Measurements from ENCODE around the gene TMTC1.
"Not testable (repeated sequence)": the region's sequence is repeated elsewhere in the genome, so short reads cannot be mapped to it uniquely, and the experiment has no call there.

Gene TMTC1

DNA sequence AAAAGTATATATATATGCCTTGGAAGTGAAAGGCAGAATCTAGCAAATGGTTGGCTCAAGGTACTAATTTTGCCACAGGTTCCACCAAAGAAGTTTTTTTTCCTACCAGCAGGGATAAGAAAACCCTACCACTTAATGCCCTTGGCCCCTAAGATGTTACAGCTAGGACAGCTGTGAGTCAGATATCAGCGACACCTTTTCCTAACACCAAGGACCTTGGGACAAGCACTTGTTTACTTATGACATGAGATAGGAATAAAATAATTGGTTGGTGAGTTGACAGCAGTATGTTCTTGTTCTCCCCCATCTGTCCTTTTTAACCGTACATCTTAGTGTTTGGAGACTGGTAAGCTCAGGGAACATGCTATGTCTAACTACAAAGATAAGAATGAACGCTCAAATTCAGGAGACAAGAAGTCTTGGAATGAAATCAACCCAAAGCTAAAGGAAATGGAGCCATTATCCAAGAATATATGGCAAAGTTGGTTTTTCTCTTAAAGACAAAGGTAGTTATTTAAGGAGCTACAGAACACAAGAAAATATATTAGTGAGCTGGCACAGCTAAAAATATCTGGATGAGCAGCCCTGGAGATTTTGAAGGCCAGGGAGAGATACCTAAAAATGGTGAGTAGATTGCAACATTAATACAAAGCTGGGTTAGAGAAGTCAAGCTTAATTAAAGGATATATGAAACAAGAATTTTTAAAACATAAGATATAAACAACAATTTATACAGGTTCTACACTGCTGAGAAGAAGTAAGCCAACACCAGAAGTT, 126.8 kb downstream of the TMTC1 start:
- FAIRE-seq, result no peak

DNA sequence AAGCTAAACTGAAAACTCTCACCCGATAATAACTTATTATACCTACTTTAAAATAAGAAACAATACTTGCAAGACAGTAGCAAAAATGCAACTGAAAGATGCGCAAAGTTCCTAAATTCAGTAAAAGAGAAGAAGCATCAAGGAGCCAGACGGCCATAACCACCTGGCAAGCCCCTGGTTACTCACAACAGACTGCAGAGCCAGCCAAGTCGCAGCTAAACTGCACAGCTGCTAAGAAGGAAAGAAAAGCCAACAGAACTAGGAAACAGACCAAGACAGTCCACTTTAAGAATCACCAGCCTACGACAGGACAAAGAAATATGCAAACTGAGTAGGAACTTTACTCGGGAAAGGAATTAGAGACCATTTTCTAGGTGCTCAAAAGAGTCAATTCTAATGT, 127.9 kb downstream of the TMTC1 start:
- FAIRE-seq, result no peak

DNA sequence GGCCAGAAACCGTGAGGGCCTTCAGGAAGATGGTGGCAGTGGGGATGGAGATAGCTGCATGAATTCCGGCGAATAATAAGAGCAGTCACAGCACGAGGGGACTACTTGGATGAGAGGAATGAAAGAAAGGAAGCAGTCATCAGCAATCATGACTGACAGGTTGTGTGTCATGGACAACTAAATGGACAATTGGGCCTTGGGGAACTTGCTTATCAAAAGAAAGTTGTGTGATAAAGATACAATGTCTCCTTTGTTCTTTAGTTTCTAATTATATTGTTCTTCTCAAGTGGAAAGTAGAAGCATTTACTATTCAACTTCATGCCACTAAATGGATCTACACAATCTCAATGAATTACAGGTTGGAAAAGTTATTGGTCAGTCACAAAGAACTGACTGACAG, 130.5 kb downstream of the TMTC1 start:
- FAIRE-seq, result no peak

DNA sequence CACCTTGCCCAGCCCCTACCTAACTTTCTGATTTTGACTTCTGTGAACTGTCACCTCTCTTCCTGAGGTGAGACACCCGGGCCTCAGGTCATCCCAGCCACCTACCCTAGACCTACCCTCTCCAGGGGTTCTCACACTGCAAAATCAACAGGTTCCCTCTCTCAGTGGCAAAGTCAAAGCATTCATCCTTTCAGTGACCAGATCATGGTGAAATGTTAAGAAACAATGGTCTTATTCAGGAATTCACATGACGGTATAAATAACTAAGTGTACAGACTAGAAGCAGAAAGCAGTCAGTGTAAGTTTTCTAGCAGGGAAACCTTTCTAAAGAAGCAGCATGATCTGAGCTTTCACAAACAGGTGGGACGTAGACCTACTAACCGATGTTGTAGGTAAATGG, 133.4 kb downstream of the TMTC1 start:
- no peak for FAIRE-seq

DNA sequence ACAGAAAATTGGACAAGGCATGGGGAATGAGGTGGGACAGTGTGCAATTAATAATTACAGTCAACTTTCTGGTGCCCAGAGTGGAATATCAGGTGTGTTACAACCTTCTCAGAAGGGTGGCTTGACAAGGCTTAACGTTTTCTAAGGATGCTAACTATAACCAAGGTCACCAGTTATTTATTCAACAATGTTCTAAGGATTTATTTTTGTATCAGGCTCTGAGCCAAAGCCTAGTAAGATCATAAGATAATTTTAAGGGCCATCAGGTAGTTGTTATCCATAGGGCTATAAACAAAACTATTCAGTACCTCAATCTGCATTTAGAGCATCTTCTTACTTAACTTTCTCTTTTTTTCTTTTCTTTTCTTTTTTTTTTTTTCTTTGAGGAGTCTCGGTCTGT, 134.0 kb downstream of the TMTC1 start:
- no peak for FAIRE-seq

DNA sequence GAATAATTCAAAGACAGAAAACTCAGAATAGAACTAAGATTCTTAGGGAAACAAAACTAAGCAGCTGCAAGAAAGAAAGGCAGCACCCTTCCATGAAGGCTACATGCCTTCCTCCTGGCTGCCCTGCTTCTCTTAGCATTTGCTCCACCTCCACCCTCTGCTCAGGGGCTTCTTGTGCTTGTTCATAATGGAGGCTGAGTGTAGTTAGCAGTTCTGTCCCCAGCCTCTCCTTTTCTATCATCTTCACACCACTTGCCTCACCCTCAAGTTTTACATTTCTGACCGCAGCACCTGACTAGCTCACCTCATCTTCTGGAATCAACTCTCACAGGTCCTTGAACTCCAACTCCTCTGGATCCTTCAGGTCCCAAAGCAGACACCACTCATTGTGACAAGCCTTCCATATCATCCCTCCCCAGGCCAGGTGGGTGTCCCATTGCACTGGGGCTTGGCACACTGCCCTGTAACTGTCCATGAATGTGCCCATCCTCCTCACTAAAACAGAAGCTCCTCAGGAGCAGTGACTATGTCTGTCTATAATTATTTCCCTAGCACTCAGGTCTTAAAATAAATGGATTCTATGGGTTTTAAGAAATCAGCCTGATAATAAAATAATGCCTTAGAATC, 139.1 kb downstream of the TMTC1 start:
- no peak for FAIRE-seq

DNA sequence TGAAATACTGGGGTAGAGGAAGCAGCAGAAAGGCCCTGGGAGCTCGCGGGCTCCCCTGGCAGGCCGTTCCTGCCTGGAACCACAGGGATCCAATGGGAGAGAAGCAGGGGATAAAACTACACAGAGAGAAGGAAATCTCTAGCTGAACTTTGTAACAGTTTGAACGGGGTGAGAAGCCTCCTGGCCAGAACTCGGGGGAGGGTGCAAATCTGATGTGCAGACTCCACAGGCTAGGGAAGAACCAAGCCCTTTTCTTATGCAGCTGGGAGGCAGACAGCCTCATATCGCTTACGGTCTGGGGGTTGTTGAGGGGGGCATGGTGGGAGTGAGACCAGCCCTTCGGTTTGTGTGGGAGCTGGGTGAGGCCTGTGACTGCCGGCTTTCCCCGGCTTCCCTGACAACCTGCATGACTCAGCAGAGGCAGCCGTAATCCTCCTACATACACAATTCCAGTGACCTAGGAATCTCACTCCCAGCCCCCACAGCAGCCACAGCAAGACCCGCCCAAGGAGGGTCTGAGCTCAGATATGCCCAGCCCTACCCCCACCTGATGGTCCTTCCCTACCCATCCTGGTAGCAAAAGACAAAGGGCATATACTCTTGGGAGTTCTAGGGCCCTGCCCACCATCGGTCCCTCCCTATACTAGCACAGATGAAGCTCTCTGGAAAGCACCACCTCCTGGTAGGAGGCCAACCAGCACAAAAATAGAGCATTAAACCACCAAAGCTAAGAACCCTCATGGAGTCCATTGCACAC, 143.0 kb downstream of the TMTC1 start:
- no peak for FAIRE-seq

DNA sequence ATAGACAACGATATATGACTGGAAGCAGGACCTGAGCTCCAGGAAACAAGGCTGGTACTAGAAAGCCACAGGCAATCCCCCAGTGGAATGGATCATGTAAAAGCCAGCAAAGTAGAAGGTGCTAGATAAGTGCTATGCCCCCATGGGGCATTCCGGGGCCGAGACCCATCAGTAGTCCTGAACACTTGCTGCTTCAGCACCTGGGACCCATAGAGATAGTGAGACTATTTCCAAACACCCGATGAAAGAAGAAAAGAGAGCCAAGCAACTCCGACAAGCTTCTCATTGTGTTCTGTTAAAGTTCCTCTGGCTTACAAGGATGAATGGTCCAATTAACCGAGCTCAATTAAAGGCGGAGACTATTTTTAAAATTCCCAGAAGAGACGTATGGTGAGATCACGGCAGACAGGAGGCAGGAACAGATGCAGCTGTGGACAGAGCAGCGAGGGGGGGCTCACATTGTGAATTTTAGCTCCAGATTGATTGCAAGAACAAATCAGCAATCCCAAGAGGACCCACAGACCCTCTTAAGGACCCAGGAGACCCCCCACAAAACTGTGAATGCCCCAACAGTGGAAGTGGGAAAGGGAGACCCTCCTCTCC, 143.7 kb downstream of the TMTC1 start:
- FAIRE-seq, result no peak

DNA sequence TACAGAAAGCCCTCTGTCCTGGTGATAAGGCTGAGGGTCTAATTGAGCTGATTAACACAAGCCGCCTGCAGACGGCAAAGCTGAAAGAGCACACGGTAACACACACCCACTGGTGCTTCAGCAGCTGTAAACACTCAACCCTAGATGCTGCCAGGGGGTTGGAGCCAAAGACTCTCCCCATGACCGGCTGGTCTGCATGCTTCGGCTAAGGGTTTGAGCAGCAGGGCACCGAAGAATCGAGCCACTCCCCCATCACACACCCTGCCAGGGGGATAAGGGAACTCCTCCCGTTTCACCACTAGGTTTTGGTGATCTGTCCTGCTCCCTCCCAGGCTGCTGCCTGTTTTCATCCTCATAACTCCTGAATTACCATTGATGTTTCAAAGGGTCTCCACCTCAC, 145.2 kb downstream of the TMTC1 start:
- no peak for FAIRE-seq

DNA sequence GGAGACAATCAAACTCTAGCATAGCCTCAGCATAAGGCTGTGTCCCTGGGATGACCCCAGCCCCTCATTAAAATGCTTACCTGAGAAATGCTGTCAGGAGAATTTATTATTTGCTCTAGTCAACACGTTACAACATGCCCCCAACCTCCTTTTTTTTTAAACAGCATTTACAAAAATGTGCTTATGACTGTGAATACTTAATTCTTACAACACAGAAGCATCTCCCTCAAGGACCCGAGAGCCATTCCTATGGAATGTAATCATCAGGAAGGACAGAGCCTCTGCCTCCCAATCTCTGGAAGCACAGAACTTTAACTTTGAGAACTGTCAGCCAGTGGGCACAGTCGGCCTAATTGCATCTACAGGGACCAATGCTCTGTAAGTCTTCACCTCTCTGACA, 149.7 kb downstream of the TMTC1 start:
- no peak for FAIRE-seq

DNA sequence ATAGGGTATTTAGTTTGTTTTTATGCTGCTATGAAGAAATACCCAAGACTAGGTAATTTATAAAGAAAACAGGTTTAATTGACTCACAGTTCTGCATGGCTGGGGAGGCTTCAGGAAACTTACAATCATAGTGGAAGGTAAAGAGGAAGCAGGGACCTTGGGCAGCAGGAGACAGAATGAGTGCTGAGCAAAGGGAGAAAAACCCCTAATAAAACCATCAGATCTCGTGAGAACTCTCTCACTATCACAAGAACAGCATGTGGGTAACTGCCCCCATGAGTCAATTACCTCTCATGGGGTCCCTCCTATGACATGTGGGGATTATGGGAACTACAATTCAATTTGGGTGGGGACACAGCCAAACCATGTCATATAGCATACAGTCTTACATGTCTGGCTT, 153.6 kb downstream of the TMTC1 start:
- FAIRE-seq, result not testable (repeated sequence)

DNA sequence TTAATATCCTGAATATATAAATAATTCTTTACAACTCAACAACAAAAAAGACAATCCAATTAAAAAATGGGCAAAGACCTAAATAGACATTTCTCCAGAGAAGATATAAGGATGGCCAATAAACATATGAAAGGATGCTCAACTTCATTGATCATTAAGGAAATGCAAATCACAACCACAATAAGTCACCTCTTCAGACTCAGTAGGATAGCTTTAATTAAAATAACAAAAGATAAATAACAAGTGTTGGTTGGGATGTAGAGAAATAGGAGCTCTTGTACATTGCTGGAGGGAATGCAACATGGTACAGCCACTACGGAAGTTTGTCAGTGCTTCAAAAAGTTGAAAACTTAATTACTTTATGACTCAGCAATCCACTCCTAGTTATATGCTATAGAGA, 156.5 kb downstream of the TMTC1 start:
- FAIRE-seq, result no peak

DNA sequence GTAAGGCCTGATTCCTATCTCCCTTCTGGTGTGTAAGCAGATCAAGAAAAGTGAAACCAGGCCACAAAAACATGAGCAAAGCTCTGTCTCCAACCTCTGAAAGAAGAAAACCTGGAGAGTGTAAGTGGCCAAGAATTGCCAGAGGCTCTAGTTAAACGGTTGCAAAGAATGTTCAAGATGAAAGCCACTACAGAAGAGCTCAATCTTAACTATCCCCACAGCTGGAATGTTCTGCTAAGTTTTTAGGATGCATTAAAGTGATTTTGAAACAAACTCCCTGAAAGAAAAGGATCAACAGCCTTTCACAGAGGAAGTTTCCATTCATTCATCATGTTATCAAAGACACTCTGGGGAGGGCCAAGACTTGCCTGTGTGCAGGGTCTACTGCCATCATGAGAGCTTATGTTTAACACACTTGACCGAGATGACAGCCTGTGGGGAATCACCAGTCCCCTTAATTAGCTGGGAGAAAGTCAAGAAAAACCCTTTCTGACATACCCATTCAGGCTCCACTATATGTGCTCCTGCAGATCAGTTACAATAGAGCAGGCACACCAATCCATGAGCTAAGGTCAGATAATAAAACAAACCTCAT, 158.3 kb downstream of the TMTC1 start:
- FAIRE-seq, result no peak

DNA sequence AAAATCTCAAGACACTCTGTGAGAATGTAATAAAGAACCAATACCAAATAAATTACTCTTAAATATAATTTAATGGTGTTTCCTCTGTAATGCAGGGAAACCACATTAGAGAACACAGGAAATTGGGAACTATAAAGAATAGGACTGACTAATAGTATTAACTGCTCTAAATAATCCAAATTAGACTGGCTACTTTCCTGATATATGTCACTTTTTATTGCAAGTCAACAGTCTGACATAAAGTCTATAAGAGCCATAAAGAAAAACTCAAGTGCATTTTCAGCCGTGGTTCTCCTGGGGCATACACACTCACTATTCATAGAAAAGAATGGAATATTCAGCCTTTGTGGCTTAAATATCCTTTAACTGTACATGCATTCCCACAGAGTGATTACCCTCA, 161.5 kb downstream of the TMTC1 start:
- no peak for FAIRE-seq

DNA sequence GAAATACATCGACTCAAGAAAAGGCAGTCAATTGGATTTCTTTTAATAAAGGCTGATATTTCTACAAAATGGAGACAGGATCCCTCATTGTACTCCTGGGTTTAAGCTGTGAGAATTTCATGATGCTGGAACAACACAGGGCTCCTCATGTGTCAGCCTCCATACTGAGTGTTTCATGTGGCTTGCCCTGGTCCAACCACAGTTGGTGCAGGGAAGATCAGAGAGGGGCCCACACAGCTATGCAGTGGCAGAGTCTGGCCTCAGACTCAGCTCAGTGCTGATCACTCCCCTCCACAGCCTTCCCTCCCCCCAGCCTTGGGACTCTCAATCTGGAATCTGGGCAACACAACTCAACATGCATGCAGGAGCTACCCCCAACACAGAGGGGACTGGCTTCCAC, 163.7 kb downstream of the TMTC1 start:
- no peak for FAIRE-seq

DNA sequence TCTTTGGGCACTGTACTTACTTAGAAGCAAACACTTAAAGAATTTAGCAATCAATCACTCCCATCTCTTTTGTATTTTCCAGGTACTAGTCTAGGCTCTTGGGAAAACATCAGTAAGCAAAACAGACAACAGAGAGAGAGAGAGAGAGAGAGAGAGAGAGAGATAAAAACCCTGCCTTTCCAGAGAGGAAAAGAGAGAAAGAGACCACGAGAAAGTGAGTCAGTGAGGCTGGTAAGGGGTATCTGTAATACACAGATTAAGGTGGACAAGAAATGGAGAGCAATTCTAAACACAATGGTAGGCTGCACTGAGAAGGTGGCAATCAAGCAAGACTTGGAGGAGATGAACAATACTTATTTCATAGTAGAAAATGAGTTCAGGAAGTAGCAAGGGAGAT, 166.3 kb downstream of the TMTC1 start:
- FAIRE-seq, result no peak

DNA sequence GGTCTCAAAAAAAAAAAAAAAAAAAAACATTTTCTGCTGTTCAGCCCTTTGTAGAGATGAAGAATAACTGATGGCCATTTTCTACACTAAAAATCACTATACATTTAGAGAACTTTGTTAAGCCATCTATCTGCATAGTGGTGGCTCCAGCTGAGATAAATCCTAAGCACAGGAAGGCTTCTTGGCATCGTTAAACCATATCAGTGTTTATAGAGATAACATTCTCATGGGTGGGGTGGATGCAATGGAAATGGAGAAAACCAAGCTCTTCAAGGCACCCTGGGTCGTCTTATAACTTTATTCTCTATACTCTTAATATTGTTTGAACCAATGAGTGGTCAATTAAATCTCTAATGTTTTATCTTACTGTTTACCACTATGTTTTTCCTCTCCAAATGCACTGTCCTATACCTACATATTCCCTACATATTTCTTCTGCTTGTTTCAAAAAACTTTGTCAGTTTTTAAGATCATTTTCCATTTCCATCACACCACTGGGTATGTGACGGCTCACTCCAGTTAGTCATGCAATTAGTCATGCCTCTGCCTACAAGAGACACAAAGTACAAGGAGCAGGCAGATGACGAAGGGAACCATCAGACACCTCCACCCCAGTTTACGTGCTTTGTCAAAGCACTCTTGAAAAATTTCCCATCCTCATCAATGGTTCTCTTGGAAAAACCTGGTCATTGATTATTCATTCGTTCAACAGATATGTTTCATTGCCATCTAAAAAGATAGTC, 166.9 kb downstream of the TMTC1 start:
- no peak for FAIRE-seq

DNA sequence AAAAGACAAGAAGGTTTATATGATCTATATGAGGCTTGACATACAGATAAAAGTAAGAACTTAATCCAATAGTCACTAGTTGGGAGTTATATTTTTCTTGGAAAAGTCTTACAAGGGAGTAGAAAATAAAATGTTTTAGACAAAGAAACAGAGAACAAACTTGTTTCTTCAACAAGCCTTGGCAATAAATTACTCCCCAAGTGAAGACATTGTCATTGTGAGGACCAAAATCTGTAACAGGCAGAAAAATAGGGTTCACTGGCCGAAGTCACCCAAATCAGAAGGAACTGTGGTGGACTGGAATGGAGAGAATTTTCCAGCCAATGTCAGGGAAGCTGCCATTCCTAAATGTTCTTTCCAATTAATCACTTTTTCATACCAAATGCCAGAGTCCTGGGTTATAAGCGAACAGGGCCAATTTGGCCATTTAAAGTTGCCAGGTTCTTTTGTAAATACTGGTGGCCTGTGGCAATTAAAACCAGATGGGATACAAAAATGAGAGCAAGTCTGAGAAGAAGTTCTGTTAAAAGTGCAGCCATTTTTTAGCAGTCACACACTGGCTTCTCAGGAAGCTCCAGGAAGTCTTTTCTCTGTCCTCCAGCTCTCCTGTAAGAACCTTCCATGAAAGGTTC, 168.9 kb downstream of the TMTC1 start:
- FAIRE-seq, result no peak

DNA sequence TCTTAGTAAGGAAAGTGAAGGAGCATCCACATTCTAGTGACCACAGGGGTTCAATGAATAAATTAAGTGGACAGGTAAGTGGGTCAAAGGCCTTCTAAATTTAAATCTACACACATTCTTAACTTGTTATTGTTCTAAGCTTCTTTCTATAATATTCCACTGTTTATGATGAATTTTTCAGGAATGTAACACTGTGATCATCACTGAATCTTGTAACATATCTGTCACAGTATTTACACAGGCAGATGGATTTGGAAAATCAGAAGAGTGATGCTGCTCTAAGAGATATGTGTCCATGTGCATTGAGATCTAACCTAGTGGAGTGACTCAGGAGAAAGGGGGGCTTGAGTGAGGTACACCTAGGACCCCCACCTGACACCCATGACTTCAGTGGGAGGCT, 170.8 kb downstream of the TMTC1 start:
- FAIRE-seq, result no peak

DNA sequence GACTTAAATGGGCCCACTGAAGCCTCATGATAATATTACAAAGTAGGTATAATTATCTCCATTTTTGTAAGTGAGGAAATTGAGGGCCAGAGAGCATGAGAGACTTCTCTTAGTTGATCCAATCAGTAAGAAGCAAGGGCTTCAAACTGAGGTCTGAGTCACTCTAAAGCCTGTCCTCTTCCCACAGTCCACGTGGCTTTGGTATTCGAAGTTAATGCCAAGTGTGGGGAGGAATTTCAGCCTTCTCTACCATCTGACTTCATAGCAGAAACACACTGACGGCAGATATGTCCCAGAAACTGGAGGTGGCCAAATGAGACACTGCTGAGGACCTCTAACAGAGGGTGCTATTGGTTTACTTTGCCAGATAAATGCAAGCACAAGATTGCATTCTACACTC, 171.8 kb downstream of the TMTC1 start:
- no peak for FAIRE-seq

DNA sequence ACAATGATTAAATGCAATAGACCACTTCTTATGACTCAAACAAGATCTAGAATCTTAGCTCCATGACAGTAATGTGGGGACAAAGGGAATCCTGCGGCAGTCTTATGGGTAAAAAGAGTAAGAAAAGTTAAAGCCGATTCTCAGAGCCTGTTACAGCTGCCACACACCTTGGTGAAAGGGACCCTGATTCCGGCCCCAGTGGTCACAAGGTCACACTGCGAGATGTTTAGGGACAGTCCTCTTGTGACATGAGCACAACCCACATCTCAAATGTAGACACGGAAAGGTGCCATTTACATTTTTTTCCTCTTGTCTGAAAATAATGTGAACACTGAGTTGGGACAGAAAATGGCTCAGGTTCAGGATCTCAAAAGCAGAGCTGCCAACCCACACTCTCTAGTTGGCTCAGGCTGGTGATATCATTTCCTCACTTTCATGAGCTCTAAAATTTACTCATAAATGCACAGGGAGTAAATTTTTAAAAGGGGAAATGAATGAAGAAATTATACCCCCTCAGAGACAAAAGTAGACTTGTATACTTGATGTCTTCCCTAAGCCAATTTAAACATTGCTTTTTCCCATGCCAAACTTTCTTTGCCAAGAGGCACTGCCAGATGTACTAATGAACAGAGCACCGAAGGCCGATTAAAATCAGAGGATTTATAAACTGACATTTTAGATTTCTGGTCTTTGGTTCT, 173.1 kb downstream of the TMTC1 start:
- no peak for FAIRE-seq
